T-helper 1 cell treated with Interleukin-12 subunit alpha and Interleukin-12 subunit beta and Interleukin-4 antibody, amounts not matched to agents 30 ng/mL and 1 ng/mL, for 36 hours (primary cell): ENCODE data around the gene IGF2BP1. TPM values are rescaled to one million over a fixed set of nuclear protein-coding genes. Genes with fewer than 3 reads are reported as not detected.

ENCODE experiments used
- intact Hi-C: fragments of 100-400 bp; cut with micrococcal nuclease; formaldehyde crosslinking; loops from one replicate; pipeline ENCODE4 v1.15.1; 2024
- total RNA-seq: library from RNA; stranded (reverse); gene quantifications from 2 replicates; pipeline ENCODE4 v1.2.3, GENCODE V29; 2022

Gene IGF2BP1
- 0.02 and 0.10 TPM in 2 replicates for total RNA-seq

DNA sequence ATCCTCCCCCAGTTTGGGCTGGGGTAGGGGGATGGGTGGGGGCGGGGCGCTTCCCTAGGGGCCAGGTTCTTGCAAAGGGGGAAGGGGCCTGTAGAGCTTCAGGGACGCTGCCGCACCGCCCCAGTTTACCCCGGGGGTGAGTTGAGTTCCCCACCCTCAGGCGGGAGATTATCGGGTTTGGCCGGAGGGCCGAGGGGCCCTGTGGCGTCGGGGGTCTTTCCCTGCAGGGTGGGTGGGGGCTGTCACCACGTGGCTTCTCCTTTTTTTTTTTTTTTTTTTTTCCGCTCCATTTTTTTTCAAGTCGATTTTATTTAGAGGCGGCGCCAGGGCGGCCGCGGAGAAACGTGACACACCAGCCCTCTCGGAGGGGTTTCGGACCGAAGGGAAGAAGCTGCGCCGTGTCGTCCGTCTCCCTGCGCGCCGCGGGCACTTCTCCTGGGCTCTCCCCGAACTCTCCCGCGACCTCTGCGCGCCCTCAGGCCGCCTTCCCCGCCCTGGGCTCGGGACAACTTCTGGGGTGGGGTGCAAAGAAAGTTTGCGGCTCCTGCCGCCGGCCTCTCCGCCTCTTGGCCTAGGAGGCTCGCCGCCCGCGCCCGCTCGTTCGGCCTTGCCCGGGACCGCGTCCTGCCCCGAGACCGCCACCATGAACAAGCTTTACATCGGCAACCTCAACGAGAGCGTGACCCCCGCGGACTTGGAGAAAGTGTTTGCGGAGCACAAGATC lies at the start of gene IGF2BP1:
TSS of gene IGF2BP1 (plus strand) at position 283 of the 724 bp plus-strand sequence. CDS start at position 644, 361 bp downstream.
- intact Hi-C loops = loop anchor here (5.0 kb wide), 2 partner anchors 275 to 970 kb away; partner anchors contain the start of genes DLX4, PRAC1 and PRAC2

- intact Hi-C loops = no loop called here
Measured at GRCh38 chr17:48951572-48951971, 45.6 kb upstream of the IGF2BP1 start.

GRCh38 chr17:48952904-48953303 lies 44.3 kb upstream of the IGF2BP1 start:
- intact Hi-C loops = no loop called here

DNA sequence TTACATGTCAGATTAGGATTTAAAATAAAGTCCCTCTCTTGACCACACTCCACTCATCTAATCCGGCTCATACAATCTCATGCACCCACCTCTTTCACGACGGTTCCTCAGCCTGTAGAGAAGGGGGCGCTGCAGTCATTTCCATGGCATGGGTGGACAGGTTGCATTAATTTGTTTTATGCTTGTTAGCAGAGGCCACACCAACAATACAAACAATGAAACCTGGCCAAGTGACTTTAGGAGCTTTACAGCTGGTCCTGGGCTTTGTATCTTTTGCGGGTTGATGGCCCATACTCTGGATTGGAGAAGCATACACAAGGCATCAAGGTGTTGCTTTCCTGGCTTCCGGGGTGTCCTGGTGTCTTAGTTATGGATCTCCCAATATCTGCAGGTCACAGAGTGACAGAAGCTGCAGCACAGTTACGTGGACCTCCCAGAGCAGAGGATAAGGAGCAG lies 42.9 kb upstream of the IGF2BP1 start:
- intact Hi-C loops = no loop called here

DNA sequence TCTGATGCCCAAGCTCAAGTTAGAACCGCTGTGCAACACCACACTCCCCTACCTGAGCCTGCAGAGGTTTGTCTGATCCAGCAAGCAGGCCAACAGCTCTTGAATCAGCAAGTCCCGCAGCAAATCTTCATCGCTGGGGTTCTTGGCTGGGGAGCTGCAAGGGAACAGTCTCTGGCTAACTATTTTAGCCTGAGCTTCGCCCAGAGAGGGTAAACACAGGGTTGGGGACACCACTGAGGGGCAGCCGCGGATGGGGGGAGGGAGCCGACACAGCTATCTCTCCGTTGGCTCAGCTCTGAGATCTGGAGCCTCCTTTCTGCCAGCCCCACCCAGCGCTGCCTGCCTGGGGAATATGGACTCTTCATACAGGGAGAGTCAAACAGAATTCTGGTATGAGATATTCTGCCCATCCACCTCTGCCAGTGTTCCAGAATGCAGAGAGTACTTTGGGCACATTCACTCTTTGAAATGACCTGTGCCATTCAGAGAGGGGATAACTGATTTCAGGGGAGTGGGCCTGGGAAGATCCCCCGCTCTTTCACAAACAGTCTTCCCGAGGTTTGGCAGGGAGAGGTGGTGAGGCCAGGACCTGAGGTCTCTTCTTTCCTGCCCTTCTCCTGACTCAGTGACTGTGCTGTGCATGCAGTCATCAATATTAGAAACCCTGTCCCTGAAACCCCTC lies 36.2 kb upstream of the IGF2BP1 start:
- intact Hi-C loops = no loop called here

DNA sequence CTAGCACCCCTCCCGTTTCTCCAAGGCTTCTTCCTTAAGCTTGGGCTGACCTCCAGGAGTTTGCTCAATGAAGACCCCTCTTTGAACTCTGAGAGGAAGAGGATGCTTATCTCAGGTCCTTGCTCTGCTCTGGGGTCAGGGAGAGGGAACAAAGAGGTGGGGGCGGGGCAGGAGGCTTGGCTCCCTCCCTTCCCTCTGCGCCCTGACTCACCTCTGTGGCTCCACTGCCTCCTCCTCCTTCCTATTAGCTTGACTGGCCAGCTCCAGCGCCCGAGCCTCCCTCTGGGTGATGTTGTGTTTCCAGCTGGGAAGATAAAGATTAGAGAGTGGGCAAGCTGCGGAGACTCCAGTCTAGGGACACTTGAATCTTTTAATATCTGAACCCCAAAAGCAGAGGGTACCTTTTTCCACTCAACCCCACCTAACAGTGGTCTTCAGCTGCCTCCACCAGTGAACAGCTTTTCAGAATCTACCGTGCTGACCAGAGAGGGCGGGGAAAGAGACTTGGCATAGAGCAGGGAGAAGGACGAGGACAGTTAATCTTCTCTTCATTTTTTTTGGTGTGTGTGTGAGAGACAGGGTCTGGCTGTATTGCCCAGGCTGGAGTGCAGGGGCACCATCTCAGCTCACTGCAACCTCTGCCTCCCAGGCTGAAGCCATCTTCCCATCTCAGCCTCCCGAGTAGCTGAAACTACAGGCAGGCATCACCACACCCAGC lies 35.5 kb upstream of the IGF2BP1 start:
- intact Hi-C loops = no loop called here

- intact Hi-C loops = no loop called here
Measured at GRCh38 chr17:48970224-48970623, 27.0 kb upstream of the IGF2BP1 start.

- intact Hi-C loops = no loop called here
Measured at GRCh38 chr17:48970865-48971687, 26.1 kb upstream of the IGF2BP1 start.

GRCh38 chr17:48972749-48973097 lies 24.5 kb upstream of the IGF2BP1 start:
- intact Hi-C loops = no loop called here

DNA sequence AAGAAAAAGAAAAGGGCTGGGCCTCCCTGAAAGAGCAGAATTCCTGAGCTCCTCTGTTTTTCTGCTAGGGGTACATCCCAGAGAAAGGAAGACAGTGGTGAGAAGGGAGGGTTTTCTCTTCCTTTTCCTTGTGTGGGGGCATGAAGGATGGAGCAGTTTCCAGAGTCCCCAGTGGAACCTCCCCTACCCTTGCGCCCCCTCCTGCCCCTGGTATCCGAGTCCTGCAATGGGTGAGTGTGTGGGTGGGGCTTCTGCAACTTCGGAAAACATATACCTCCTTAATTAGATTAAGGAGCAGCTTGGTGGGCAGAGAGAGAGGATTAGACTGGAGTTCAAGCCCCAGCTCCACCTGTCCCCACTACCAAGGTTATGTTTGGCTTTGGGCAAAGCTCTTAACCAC lies 23.4 kb upstream of the IGF2BP1 start:
- intact Hi-C loops = no loop called here

GRCh38 chr17:48981927-48982539 lies 15.2 kb upstream of the IGF2BP1 start:
- intact Hi-C loops = no loop called here

DNA sequence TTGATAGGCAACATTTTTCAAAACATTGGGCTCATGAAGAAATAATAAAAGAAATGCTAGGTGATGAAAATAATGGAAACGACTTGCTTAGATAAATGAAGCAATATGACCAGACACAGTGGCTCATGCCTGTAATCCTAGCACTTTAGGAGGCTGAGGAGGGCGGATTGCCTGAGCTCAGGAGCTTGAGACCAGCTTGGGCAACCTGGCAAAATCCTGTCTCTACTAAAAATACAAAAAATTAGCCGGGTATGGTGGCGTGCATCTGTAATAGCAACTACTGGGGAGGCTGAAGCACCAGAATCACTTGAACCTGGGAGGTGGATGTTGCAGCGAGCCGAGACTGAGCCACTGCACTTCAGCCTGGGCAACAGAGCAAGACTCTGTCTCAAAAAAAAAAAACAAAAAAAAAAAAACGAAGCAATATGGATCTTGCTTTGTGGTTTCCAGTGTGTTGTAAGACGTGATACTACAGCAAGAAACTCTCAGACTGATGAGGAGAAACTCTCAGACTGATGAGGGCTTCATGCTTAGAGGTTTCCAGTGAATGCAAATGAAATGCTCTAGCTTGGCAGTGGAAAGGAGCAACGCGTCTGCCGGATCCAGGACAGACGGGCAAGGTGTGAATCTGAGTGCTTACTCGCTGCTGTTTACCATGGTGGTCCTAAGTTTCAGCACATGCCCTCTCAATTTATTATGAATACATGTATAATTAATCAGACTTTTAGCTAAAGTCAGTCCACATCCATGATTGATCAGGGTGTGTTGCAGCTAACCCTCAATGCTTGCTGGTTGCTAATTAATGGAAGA lies 11.5 kb upstream of the IGF2BP1 start:
- intact Hi-C loops = no loop called here

- intact Hi-C loops = no loop called here
Measured at GRCh38 chr17:48989100-48989499, 8.1 kb upstream of the IGF2BP1 start.

GRCh38 chr17:48990882-48991357 lies 6.3 kb upstream of the IGF2BP1 start:
- intact Hi-C loops = no loop called here

- intact Hi-C loops = no loop called here
Measured at GRCh38 chr17:48992444-48992843, 4.7 kb upstream of the IGF2BP1 start.

GRCh38 chr17:48993305-48993704 lies 3.9 kb upstream of the IGF2BP1 start:
- intact Hi-C loops = no loop called here

DNA sequence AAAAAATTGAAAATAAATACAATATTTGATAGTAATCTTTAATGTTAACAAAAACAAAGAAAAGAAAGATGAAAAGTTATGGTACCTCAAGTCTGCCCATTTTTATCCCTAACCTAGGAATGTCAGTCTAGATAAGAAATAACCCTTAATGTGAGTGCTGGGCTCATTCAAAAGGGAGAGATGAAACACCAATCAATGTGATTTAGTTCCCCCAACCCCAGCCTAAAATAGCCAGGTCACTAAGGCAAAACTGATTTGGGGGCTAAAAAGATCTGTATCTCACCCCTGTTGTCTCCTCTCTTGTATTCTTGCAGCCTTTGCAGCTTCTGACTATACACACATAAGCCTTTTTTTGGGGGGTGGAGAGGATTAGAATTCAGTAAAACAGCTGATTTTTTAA lies 3.2 kb upstream of the IGF2BP1 start:
- intact Hi-C loops = no loop called here

DNA sequence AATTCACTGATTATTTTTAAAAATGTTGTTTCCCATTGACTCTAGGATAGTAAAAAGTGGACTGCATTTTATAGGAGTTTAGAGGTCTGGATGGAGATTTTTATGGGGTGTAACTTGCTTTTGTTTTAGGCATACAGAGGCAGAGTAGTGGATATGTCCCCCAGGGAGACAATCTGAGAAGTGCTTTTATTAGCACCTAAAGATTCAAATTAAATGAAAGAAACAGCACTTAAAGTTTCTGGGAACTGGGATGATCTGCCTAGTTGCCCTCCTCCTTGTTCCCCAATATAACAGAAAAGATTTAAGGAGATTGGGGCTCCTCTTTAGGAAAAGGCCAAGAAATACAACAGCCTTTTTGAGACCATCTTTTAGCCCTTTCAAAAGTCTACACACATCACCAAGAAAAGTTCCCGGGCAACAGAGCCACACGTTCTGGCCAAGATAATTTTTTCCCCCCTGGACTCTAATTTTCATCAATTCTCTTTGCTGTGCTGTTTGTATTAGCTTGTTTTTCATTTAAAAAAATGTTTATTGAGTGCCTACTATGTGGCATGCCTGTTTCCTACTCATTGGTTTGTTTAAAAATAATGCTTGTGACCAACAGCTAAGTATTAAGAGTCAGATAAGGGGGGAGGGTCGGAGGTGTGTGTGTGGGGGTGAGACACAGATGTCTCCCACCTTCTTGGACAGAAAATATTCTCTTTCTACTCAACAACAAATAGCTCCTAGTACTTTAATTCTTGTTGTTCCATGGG lies 2.5 kb upstream of the IGF2BP1 start:
- intact Hi-C loops = loop anchor here (5.0 kb wide), 2 partner anchors 272 to 973 kb away; partner anchors contain the start of genes DLX4, PRAC1 and PRAC2
